Stimulated activated CD8-positive, alpha-beta memory T cell treated with anti-CD3 and anti-CD28 coated beads, Interleukin-7, amount 100 ng/mL, for 48 hours (primary cell): ENCODE results near the gene PAOX.
"Not testable (repeated sequence)": the region's sequence is repeated elsewhere in the genome, so short reads cannot be mapped to it uniquely, and the experiment has no call there.

Experiments used
- DNase-seq, 2 donors: peaks; one replicate each; pipeline ENCODE4 v3.0.0-alpha.2; 2020; ENCODE audit warnings: low read depth in 1 of 2; ENCODE audit errors: extremely low read depth in 1 of 2

PAOX gene

GRCh38 chr10:133431888-133432613, 53.0 kb downstream of the PAOX start:
- DNase-seq: not testable (repeated sequence)

GRCh38 chr10:133432789-133433188, 53.7 kb downstream of the PAOX start:
- DNase-seq: not testable (repeated sequence)

- no peak for DNase-seq
Measured at GRCh38 chr10:133438711-133439273, 59.7 kb downstream of the PAOX start.

- no peak for DNase-seq
Measured at GRCh38 chr10:133439517-133440461, 60.7 kb downstream of the PAOX start.

- DNase-seq: no peak
Measured at GRCh38 chr10:133440633-133441285, 61.7 kb downstream of the PAOX start.
